Measurements from ENCODE around the gene GRID2IP.
A peak's percentile ranks its signal among the peaks of the same experiment; 100 is the strongest.
"Not testable (repeated sequence)": the region's sequence is repeated elsewhere in the genome, so short reads cannot be mapped to it uniquely, and the experiment has no call there.

The GRID2IP gene

GRCh38 chr7:6551016-6551511 is at the start of gene GRID2IP:
TSS of gene GRID2IP (minus strand) at chr7:6551461. CDS start at chr7:6551436, 25 bp downstream.
- DNase-seq, result no peak

- no peak for DNase-seq
Measured at GRCh38 chr7:6600093-6600492, 48.8 kb upstream of the GRID2IP start.

- DNase-seq, result no peak
Measured at GRCh38 chr7:6590645-6591110, 39.4 kb upstream of the GRID2IP start.

- DNase-seq, result peak; percentile 42
Measured at GRCh38 chr7:6589829-6590644, 38.8 kb upstream of the GRID2IP start, which contains the start of gene INTS15. TSS of gene INTS15 (plus strand) at chr7:6590021. CDS start at chr7:6590284, 263 bp downstream.

GRCh38 chr7:6589151-6589828 is 38.0 kb upstream of the GRID2IP start:
- no peak for DNase-seq

GRCh38 chr7:6588566-6588965 is 37.3 kb upstream of the GRID2IP start:
- no peak for DNase-seq

- not testable (repeated sequence) for DNase-seq
Measured at GRCh38 chr7:6585746-6586432, 34.6 kb upstream of the GRID2IP start.

GRCh38 chr7:6579446-6579845 is 28.2 kb upstream of the GRID2IP start:
- no peak for DNase-seq

GRCh38 chr7:6578114-6579084 is 27.1 kb upstream of the GRID2IP start:
- DNase-seq, result no peak

GRCh38 chr7:6577369-6578113 is 26.3 kb upstream of the GRID2IP start, which contains the start of gene ZDHHC4:
TSS of gene ZDHHC4 (plus strand) at chr7:6577454. CDS start at chr7:6580562, 3,108 bp downstream.
- DNase-seq, result peak; percentile 69

GRCh38 chr7:6576867-6577368 is 25.7 kb upstream of the GRID2IP start:
- DNase-seq, result not testable (repeated sequence)

- no peak for DNase-seq
Measured at GRCh38 chr7:6576024-6576866, 25.0 kb upstream of the GRID2IP start.

- no peak for DNase-seq
Measured at GRCh38 chr7:6575281-6576023, 24.2 kb upstream of the GRID2IP start.

GRCh38 chr7:6571160-6571779 is 20.0 kb upstream of the GRID2IP start:
- DNase-seq, result no peak

GRCh38 chr7:6567886-6568285 is 16.6 kb upstream of the GRID2IP start:
- DNase-seq, result no peak

- DNase-seq, result no peak
Measured at GRCh38 chr7:6565655-6566054, 14.4 kb upstream of the GRID2IP start.

GRCh38 chr7:6563936-6564770 is 12.9 kb upstream of the GRID2IP start:
- no peak for DNase-seq

GRCh38 chr7:6562106-6562505 is 10.8 kb upstream of the GRID2IP start:
- DNase-seq, result no peak
